Ovary (tissue), 3 donors: ENCODE results near the gene RAG1.

Source experiments
- CTCF ChIP-seq, 3 donors: fragments of 450-650 bp in 2 of 3; fragments of 200-600 bp in 1 of 3; IDR thresholded peaks; one replicate each; pipeline versions ENCODE4 v1.5.1 to v1.8.0; 2016 to 2022; ENCODE audit warnings: antibody characterized with exemption in 3 of 3, mild to moderate bottlenecking in 1 of 3
- EP300 ChIP-seq: sonication (generic); formaldehyde crosslinking; IDR thresholded peaks from one replicate; pipeline ENCODE4 v1.6.1; 2017; ENCODE audit warnings: antibody characterized with exemption
- donor health status: DM: no; HTN: no; CAD: no.

GRCh38 chr11:36623494-36623893, 55.7 kb downstream of the RAG1 start:
- TF ChIP-seq CTCF (IDR thresholded peaks at IDR 0.05) (no peak), EP300 (no peak)
